ENCODE results near the gene TMEM242. TPM values are rescaled to one million over a fixed set of nuclear protein-coding genes. Genes with fewer than 3 reads are reported as not detected.

The TMEM242 gene
- total and polyA plus RNA-seq, 2 of the 4 experiments (the other 2 are of a cell fraction): 2.3 to 4.6 TPM

DNA sequence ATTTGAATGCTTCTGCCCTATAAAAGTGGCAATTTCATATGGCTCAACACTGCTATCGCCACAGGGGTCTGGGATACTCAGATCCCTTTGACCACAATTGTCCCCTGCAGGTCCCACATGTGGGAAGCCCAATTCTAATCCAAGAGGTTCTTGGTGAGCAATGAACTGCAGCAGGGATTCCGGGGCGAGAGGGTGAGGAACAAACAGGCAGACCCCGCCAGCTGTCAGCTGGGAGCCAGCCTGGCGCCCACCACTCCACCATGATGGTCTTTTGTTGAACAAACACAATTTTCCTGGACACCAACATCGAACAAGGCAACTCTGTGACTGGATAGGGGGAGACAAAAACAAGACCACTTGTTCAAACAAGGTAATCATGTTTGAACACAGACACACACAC is 80.5 kb downstream of the TMEM242 start:
- H4K8ac ChIP-seq (ENCODE audit: low read depth in 2 of 2, low read length in 2 of 2): no peak overlapping the region
- TF ChIP-seq RAD21 (IDR thresholded peaks at IDR 0.05; ENCODE audit: low read length): no peak
- no peak for TF ChIP-seq POLR2A (IDR thresholded peaks at IDR 0.05; ENCODE audit: low read depth, low read length)
- TF ChIP-seq MAFK (IDR thresholded peaks at IDR 0.05; ENCODE audit: low read depth, low read length): no peak
- TF ChIP-seq, protein P1, sequence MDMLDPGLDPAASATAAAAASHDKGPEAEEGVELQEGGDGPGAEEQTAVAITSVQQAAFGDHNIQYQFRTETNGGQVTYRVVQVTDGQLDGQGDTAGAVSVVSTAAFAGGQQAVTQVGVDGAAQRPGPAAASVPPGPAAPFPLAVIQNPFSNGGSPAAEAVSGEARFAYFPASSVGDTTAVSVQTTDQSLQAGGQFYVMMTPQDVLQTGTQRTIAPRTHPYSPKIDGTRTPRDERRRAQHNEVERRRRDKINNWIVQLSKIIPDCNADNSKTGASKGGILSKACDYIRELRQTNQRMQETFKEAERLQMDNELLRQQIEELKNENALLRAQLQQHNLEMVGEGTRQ (IDR thresholded peaks at IDR 0.05; ENCODE audit: low read depth, low read length): no peak
- TF ChIP-seq RCOR1 (IDR thresholded peaks at IDR 0.05; ENCODE audit: insufficient replicate concordance, low read length): no peak
- no peak for TF ChIP-seq FOS (IDR thresholded peaks at IDR 0.05; ENCODE audit: low read depth, low read length)
- TF ChIP-seq, protein P2, sequence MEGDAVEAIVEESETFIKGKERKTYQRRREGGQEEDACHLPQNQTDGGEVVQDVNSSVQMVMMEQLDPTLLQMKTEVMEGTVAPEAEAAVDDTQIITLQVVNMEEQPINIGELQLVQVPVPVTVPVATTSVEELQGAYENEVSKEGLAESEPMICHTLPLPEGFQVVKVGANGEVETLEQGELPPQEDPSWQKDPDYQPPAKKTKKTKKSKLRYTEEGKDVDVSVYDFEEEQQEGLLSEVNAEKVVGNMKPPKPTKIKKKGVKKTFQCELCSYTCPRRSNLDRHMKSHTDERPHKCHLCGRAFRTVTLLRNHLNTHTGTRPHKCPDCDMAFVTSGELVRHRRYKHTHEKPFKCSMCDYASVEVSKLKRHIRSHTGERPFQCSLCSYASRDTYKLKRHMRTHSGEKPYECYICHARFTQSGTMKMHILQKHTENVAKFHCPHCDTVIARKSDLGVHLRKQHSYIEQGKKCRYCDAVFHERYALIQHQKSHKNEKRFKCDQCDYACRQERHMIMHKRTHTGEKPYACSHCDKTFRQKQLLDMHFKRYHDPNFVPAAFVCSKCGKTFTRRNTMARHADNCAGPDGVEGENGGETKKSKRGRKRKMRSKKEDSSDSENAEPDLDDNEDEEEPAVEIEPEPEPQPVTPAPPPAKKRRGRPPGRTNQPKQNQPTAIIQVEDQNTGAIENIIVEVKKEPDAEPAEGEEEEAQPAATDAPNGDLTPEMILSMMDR (conservative IDR thresholded peaks at IDR 0.05; ENCODE audit: low read depth, low read length): no peak
- no peak for TF ChIP-seq CEBPB (IDR thresholded peaks at IDR 0.05; ENCODE audit: low read depth, low read length)
- TF ChIP-seq, protein P3, sequence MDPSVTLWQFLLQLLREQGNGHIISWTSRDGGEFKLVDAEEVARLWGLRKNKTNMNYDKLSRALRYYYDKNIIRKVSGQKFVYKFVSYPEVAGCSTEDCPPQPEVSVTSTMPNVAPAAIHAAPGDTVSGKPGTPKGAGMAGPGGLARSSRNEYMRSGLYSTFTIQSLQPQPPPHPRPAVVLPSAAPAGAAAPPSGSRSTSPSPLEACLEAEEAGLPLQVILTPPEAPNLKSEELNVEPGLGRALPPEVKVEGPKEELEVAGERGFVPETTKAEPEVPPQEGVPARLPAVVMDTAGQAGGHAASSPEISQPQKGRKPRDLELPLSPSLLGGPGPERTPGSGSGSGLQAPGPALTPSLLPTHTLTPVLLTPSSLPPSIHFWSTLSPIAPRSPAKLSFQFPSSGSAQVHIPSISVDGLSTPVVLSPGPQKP (IDR thresholded peaks at IDR 0.05; ENCODE audit: borderline replicate concordance, low read depth, low read length): no peak
- no peak for TF ChIP-seq CHD1 (IDR thresholded peaks at IDR 0.05; ENCODE audit: low read depth, low read length)
- no peak for TF ChIP-seq SMC3 (IDR thresholded peaks at IDR 0.05; ENCODE audit: low read depth, low read length)
- TF ChIP-seq BHLHE40 (IDR thresholded peaks at IDR 0.05; ENCODE audit: low read depth, low read length): no peak
- TF ChIP-seq RFX5 (IDR thresholded peaks at IDR 0.05; ENCODE audit: low read depth, low read length): no peak
- TF ChIP-seq NFE2L2 (IDR thresholded peaks at IDR 0.05; ENCODE audit: low read depth, low read length): no peak
- peaks cover 4% of the 10 kb centered on the region for H3K4me1 ChIP-seq (ENCODE audit: control insufficient read depth, insufficient read depth, low read length)
- no peak overlapping the region for H3K14ac ChIP-seq (replicated peaks; ENCODE audit: low read depth, low read length)
- H2BK15ac ChIP-seq (ENCODE audit: low read depth, low read length): no peak overlapping the region
- H4K5ac ChIP-seq (ENCODE audit: low read depth, low read length): no peak overlapping the region
- H4K91ac ChIP-seq (ENCODE audit: insufficient read depth, low read depth, low read length): no peak overlapping the region
- no peak overlapping the region for H3K18ac ChIP-seq (ENCODE audit: low read depth, low read length)
- H2BK120ac ChIP-seq (ENCODE audit: low read depth, low read length): no peak overlapping the region
- H2AFZ ChIP-seq (replicated peaks; ENCODE audit: low read length, poor library complexity): no peak overlapping the region
- no peaks in the 10 kb centered on the region for H3K36me3 ChIP-seq (ENCODE audit: control insufficient read depth, insufficient read depth, low read length)
- no peak overlapping the region for H3K27ac ChIP-seq (ENCODE audit: insufficient read depth, low read length)
- intact Hi-C loops (cut with micrococcal nuclease): no loop called here
- no peak overlapping the region for H3K9ac ChIP-seq (ENCODE audit: low read depth, low read length)
- BruUV-seq (replicated peaks): no TSS peak
- H3K79me1 ChIP-seq (ENCODE audit: low read depth in 1 of 2, low read length in 2 of 2): no peaks in the 10 kb centered on the region
- CTCF ChIA-PET: no interaction called here
- H4K20me1 ChIP-seq (ENCODE audit: insufficient read depth, low read length): no peaks in the 10 kb centered on the region
- in situ Hi-C loops (cut with MboI; ENCODE audit: low sequenced_read_pairs): no loop called here
- POLR2A ChIA-PET (ENCODE audit: unreplicated experiment): no interaction called here
- no peaks in the 10 kb centered on the region for H3K9me1 ChIP-seq (ENCODE audit: insufficient read depth, low read length)
- no peak overlapping the region for H3K4ac ChIP-seq (ENCODE audit: low read depth, low read length)
- H3K56ac ChIP-seq (ENCODE audit: extremely low read depth, insufficient read depth, low read length): no peak overlapping the region
- dilution Hi-C loops (cut with HindIII; ENCODE audit: low sequenced_read_pairs, unreplicated experiment): no loop called here
- no peak overlapping the region for H2BK20ac ChIP-seq (ENCODE audit: low read depth, low read length)
- peaks cover 9% of the 10 kb centered on the region for H3K27me3 ChIP-seq (ENCODE audit: control insufficient read depth, insufficient read depth, low read length)
- H2AK5ac ChIP-seq (ENCODE audit: low read depth, low read length): no peak overlapping the region
- H3K23ac ChIP-seq (ENCODE audit: low read depth, low read length): no peak overlapping the region
- no peak overlapping the region for H2AK9ac ChIP-seq (replicated peaks; ENCODE audit: low read depth, low read length, poor library complexity)
- no peak overlapping the region for H3K4me2 ChIP-seq (ENCODE audit: low read depth, low read length)
- DNase-seq: no peak
- no peak for ATAC-seq (ENCODE audit: low read depth)
- H3K4me3 ChIP-seq (ENCODE audit: insufficient read depth, low read depth, low read length): no peak overlapping the region
- 40% methylated on average over 1 of the region's 6 CpGs; no CpG with 5 or more reads in 1 of the 2 experiments for WGBS, 2 experiments (ENCODE audit: extremely low coverage in 2 of 2, insufficient read length in 1 of 2)
- H3K9me3 ChIP-seq (ENCODE audit: control insufficient read depth, insufficient read depth, low read length): peaks cover 8% of the 10 kb centered on the region
- no peak overlapping the region for H2BK5ac ChIP-seq (ENCODE audit: low read depth, low read length, poor library complexity, severe bottlenecking)
